Measurements from ENCODE around the gene ARHGEF28.

The ARHGEF28 gene

DNA sequence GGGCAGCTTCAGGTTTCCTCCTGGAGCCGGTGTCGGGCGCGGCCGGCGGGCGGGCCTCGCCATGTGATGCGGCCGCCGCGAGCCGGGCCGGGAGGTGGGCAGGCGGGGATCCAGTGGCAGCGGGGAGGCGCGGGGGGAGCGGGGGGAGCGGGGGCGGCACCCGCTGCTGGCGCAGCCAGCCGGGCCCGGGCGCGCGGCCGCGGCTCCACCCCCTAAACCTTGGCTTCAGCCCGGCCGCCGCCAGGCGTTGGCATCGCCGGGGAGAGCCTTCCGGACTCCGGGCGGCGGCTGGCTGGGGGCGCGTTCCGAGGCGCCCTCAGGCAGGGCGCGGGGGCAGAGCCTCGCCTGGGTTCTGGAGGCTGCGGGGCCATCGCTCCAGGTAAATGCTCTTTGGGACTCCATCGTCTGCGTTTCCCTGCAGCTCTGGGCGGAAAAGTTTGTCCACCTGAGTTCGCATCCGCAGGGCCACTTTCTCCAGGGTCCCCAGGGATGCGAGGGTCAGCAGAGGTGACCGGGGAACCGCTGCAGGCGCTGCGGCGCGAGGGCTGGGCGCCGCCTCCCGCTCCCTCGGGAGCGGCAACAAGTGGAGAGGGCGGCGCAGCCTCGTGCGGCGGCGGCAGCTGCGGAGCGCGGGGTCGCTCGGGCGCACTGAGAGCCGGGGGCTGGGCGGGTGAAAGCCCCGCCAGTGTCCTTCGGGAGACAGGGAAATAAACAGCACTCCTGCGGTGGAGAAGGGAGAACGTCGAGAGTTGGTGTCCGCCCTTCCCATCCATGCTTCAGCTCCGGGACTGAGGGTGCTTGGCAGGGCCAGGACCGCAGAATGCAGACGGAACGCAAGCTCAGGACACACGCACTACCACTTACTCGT is at the start of gene ARHGEF28:
Gene ARHGEF28 (plus strand): TSS at position 253 of the 868 bp plus-strand sequence. CDS start 58,656 bp downstream, outside the sequence.
- peak in 1 of 2 experiments; percentile 75 for DNase-seq

DNA sequence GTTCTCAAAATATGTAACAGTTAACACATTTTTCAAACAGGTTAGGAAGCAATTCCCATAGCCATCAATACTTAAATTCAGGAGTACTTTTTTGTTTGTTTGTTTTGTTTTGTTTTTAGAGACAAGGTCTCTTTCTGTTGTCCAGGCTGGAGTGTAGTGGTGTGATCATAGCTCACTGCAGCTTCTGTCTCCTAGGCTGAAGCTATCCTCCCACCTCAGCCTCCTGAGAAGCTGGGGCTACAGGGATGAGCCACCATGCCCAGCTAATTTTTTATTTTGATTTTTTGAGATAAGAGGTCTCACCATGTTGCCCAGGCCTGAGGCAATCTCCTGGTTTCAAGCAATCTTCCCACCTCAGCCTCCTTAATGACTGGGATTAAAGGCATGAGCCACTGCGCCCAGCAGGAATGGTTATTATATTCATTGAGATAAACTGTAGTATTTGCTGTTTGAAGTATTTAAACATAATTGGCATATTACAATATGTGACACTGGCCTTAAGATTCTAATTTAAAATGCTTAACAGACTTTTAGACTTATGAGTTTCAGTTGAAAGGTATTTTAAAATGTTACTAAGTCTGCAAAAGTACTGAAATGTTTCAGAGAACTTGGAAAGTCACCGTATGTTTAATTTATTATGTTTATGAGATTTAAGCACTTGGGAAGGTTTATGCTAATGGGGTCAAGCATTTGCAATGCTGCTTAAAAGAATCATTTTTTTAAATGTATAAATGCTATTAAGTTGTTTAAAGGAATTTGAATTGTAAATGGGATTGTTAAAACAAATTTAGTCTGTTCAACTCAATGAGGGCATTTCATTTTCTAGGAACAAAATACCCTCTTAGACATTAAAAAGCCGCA is 43.5 kb upstream of the ARHGEF28 start:
- DNase-seq: no peak

- no peak for DNase-seq
Observed at GRCh38 chr5:73587923-73588322, 38.1 kb upstream of the ARHGEF28 start.

DNA sequence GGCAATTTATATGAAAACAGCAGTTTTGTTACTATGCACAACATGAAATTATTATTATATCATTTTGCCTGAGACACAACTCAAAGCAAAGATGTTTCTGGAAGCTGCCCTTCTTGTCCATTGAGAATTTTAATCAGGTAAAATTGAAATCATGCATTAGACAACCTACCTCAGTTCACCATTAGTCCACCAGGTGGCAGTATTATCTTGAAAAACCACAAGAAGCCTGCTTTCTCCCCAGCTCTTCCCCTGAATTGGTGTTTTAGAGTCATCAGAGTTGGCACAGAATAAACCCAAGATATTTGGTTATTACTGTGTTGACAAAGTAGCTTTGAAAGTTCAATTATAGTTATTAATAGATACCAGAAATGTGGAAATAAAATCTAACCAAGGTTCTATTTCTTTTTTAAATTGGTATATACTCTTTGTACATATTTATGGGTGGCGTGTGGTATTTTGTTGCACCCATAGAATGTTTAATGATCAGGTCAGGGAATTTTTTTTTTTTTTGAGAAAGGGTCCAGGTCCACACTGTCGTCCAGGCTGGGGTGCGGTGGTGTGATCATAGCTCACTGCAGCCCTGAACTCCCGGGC is 34.8 kb upstream of the ARHGEF28 start:
- peak; percentile 60 to 75 for DNase-seq

DNA sequence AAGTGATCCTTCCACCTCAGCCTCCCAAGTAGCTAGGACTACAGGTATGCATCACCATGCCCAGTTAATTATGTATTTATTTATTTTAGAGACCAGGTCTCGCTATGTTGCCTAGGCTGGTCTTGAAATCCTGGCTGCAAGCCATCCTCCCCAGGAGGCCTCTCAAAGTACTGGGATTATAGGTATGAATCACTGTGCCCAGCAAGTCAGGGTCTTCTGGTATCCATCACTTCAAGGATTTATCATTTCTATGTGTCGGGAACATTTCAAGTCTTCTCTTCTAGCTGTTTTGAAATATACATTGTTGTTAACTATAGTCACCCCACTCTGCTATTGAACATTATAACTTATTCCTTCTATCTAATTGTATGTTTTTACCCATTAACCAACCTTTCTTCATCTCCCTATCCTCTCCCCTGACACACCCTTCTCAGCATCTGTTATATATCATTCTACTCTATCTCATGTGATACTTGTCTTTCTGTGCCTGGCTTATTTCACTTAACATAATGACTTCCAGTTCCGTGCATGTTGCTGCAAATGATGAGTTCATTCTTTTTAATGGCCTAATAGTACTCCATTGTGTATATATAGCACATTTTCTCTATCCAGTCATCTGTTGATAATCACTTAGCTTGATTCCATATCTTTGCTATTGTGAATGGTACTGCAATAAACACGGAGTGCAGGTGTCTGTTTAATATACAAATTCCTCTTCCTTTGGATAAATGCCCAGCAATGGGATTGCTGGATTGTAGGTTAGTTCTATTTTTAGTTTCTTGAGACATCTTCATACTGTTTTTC is 34.1 kb upstream of the ARHGEF28 start:
- peak in 1 of 2 experiments; percentile 4 for DNase-seq

GRCh38 chr5:73592551-73592950 is 33.4 kb upstream of the ARHGEF28 start:
- no peak for DNase-seq

DNA sequence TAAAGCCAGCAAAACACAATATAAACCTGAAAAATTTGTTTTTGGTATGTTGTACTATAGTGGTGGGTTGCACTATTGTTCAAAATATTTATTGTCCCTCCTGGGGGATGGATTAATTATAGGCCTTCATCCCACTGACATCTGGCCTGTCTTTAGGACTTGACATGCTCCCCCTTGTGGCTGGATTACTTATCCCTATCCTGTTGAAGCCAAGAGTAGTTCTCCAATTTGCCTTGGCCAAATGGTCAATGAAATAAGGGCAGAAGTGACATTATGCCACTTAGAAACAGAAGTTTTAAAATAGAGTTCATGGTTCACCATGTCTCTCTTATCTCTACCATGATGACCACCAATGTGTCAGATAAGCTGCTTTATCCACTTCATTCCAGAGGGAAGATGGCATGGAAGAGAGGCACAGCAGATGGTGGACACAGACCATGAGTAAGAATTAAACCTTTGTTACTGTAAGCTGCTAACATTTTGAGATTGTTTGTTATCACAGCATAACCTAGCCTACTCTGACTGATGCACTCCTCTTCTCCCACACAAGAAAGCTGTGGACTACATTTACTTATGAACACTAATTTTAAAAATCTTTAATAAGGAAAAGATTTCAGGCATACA is 29.2 kb upstream of the ARHGEF28 start:
- peak in 1 of 2 experiments; percentile 44 for DNase-seq

GRCh38 chr5:73599380-73599779 is 26.6 kb upstream of the ARHGEF28 start:
- no peak for DNase-seq

DNA sequence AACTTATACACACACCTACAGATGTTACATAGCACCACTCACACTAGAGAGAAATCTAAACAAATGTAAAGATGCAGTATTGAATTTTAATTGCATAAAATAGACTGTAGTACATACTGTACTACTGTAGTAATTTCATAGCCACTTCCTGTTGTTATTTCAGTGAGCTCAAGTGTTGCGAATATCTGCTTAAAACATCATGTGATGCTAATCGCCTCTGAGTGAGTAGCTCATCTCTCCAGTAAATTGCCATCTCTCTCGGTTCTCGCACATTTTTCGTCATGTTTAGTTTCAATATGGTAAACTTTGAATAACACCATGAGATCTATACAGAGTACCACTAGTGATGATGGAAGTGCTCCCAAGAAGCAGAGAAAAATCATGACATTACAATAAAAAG is 22.0 kb upstream of the ARHGEF28 start:
- no peak for DNase-seq

GRCh38 chr5:73605223-73606087 is 20.5 kb upstream of the ARHGEF28 start:
- DNase-seq: no peak

- DNase-seq: no peak
Observed at GRCh38 chr5:73606206-73606753, 19.7 kb upstream of the ARHGEF28 start.

GRCh38 chr5:73607228-73607627 is 18.8 kb upstream of the ARHGEF28 start:
- DNase-seq: no peak

DNA sequence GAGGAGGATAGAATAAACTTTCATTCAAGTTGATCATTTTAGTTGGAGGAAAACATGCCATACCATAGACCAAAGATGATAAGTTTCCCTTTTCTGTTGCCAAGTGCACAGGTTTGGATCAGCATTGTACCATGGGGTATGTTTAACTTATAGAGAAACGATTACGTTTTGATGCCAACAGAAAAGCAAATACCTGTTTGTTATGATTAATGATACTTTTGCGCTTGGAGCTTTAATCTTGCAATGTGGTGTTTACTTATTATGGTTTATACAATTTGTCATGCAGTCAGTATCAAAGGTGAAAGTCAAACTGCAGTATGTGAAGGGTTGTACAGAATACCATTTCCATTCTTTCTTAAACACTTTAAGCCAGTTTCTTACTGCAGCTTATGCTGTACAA is 13.2 kb upstream of the ARHGEF28 start:
- DNase-seq: no peak

- DNase-seq: no peak
Observed at GRCh38 chr5:73615085-73615484, 10.9 kb upstream of the ARHGEF28 start.

DNA sequence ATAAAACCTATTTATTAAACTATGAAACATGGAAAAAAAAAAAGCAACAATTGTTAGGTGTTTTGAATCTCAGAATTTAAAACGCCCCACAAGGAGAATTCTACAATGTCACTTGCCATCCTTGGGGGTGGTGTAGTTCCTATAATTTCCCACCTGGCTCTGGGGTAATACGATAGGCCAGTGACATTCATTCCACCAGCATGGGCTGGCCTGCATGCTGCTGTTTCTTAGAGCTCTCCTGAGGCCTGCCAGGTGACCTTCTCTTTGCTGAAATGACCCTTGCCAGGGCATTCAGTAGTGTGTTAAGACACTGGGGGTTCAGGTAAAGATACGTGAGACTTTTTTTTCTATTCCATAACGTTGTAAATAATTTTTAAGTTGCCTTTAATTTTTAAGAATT is 10.0 kb upstream of the ARHGEF28 start:
- no peak for DNase-seq

DNA sequence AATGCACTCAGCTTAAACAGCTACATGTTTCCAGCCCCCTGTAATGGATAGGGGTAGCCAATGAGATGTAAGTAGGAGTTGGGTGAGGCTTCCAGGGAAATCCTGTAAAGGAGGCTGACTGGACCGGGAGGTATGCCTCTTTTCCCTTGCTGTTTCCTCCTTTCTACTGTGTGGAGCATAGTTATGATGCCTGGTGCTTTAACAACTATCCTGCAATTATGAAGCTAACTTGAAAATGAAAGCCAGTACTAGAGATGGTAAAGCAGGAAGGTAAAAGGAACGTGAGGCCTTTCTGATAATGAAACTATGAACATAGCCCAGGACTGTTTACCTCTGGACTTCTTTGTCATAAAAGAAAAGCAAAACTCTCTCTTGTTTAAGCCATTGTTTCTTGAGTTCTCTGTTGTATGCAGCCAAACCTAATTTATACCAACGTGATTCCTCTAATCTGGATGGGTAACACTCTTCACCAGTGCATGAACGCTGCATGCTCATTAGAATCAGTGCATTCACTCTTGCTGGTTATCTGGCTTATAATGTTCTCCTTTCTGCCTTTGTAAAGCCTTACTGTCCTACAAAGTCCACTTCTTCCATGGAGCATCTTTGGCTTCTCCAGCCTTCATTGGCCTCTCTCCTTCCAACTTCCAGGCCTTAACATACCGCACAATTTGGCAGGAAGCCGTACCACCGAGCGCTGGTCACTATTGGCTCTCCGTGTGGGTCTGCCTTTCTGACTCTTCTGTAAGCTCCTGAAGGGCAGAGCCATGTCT is 8.3 kb upstream of the ARHGEF28 start:
- no peak for DNase-seq

GRCh38 chr5:73619606-73620333 is 6.2 kb upstream of the ARHGEF28 start:
- DNase-seq: no peak

DNA sequence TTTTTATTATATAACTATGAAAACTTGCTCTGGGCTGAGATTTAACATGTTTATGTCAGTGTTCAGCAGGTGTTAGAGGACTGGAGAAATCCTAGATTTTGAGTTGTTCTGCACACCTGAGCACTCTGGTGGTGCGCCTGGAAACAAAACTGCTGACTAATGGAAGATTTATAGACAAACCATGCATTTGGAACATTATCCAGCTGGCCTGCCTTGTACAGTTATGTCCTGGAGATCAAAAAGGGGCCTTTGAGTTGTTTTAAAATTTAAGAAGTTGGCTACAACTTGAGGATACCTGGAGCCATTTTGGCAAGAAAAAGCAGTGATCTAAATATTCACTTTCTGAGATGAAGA is 5.7 kb upstream of the ARHGEF28 start:
- DNase-seq: no peak

DNA sequence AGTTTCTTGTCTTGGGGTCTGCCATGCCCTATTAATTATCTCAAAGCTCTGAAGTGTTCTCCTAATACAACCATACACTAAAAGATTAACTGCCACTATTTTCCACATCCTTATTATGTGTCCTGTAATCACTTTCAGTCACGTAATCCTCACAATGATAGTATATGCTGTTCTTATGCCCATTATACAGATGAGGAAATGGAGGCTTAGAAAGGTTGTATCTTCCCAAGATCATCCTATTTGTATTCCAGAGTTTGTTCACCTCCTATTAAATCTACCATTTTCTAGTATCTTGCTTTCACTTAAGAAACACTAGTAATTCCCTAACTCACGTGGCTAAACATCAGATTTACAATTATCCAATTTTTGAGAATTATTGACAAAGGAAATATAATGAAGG is 2.9 kb upstream of the ARHGEF28 start:
- DNase-seq: no peak

Data from NCI-H526 (cell line).